ENCODE data around the gene TEDC1.
A peak's percentile ranks its signal among the peaks of the same experiment; 100 is the strongest.

The TEDC1 gene

DNA sequence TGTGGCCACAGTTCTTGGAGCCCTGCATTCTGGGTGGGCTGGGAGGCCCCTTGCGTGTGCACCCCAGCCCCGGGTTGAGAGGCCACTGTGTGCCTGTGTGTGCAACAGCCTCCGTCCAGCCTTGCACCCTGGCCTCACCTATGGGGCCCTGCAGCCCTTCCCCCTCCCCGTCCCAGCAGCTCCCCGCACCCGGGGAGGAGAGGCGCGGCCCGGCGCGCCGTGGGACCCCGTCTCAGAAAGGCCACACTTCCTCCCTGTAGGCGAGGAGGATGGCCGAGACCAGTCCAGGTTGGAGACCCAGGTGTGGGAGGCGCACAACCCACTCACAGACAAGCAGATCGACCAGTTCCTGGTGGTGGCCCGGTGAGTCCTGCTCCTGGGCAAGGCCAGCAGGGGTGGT, 33.0 kb upstream of the TEDC1 start:
- DNase-seq: no peak

DNA sequence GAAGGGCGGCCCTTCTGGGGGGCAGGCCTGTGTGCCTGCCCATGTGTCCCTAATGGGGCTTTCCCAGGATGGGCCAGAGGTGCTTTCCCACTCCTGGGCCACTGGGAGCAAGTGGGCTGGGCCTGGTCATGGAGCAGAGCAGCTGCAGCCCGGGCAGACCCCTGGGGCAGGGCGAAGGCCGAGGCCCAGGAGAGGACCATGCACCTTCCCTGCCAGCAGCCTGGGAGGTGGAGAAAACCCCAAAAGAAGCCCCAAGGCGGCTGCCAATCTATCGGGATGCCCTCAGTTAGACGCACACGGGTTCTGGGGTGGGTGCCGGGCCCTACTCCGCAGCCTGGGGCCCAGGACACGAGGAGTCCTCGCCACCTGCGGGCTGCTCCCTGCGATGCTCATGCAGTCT, 32.5 kb upstream of the TEDC1 start:
- DNase-seq: no peak

DNA sequence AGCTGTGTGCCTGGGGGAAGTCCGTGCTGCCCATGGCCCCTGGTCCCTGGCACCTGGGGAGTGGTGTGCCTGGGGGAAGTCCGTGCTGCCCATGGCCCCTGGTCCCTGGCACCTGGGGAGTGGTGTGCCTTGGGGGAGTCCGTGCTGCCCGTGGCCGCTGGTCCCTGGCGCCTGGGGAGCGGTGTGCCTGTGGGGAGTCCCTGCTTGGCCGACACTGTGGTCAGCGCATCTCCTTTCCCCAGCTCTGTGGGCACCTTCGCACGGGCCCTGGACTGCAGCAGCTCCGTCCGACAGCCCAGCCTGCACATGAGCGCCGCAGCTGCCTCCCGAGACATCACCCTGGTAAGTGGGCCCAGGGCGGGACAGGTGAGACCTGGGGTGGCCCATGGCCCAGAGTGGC, 30.9 kb upstream of the TEDC1 start:
- DNase-seq: no peak

DNA sequence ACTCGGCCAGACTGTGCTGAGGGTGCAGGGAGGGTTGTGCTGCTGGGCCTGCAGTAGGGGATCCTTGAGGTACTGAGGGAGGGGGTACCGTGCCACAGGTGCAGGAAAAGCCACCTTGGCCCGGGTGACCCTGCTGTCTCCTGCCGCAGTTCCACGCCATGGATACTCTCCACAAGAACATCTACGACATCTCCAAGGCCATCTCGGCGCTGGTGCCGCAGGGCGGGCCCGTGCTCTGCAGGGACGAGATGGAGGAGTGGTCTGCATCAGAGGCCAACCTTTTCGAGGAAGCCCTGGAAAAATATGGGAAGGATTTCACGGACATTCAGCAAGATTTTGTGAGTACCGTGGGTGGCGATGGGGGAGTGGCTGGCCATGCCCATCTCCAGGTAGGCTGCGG, 30.4 kb upstream of the TEDC1 start:
- DNase-seq: no peak

DNA sequence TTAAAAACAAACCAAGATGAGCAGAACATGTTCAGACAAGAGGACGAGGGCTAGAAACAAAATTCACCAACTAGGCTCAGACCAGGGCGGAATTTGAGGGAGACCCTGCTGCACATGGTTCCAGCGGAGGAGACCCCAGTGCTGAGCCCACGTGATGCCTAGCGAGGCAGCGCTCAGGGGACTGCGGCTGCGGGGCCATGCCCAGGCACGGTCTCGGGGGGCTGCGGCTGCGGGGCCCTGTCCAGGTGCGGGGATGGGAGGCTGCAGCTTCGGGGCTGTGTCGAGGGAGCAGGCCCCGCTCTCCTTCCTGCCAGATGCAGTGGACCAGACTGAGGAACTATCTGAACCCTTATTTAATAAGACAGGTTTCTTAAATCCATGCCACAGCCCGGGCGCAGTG, 29.1 kb upstream of the TEDC1 start:
- no peak for DNase-seq

DNA sequence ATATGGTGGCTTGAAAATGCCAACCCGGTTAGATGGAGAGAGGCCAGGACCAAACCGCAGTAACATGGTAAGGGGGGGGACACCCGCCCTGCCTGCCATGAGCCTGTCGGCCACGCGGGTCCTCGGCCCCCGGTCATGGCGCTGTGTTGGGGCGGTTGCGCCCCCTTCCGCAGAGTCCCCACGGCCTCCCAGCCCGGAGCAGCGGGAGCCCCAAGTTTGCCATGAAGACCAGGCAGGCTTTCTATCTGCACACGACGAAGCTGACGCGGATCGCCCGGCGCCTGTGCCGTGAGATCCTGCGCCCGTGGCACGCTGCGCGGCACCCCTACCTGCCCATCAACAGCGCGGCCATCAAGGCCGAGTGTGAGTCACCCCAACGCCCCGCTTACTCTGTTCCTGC, 26.5 kb upstream of the TEDC1 start:
- no peak for DNase-seq

DNA sequence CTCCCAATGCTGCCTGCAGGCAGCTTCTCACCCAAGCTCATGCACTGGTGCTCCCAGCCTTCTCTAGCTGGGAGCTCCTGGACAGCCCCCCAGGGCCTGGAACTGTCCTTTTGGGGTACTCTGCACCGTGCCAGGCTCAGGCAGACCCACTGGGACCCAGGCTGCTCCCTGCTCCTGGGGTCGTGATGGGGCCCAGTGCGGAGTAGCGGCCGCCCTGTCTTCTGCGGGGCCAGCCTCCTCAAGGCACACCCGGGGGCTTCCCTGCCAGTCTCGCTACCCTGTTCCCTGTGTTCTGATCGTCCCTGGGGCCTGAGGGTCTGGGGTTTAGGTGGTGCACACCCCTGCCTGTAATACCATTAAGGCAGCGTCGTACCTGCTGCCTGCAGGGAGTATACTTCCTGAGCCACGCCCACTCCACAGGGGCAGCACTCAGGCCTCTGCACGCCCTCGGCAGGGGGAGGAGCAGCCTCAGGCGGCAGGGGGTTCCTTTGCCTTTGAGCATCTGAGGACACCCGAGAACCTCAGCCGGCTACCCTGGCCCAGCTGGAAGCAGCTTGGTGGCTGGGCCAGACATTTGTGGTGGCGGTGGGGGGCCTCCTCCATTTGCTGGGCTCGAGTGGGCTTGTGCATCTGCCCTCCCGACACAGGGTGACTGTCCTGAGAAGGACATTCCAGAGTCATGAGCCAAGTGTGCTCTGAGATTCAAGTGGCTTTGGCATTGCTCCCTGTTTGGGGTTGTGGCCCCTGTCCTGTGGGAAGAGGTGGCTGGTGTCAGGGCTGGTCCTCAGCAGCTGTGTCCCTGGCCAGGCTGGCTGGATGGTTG, 25.6 kb upstream of the TEDC1 start:
- no peak for DNase-seq

DNA sequence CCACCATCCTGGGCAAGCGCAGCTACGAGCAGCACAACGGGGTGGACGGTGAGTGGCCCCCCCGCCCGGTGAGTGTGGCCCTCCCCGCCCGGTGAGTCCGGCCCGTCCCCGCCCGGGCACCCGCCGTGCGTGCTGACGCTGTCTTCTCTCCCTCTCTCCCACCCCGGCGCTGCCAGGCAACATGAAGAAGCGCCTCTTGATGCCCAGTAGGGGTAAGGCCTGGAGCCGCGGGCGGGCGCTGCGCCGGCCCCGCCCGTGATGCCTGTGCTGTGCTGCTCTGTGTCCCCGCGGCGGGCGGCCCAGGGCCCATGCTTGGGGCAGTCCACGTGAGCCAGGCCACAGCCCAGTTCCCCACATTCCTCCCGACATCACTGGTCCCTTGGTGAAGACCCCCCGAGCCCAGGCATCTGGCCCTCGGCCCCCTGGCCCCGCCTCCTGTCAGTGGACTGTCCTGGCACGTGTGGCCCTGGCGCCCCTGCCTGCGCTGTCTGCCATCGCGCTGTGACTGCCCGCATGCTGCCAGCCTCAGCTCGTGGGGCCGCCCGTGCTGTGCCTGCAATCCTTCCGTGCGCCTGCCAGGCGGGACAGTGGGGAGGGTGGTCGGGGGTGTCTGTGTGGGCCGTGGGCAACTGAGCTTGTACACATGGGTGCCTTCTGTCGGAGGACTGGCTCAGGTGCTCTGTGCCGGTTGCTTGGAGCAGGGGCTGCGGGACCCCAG, 24.4 kb upstream of the TEDC1 start:
- no peak for DNase-seq

DNA sequence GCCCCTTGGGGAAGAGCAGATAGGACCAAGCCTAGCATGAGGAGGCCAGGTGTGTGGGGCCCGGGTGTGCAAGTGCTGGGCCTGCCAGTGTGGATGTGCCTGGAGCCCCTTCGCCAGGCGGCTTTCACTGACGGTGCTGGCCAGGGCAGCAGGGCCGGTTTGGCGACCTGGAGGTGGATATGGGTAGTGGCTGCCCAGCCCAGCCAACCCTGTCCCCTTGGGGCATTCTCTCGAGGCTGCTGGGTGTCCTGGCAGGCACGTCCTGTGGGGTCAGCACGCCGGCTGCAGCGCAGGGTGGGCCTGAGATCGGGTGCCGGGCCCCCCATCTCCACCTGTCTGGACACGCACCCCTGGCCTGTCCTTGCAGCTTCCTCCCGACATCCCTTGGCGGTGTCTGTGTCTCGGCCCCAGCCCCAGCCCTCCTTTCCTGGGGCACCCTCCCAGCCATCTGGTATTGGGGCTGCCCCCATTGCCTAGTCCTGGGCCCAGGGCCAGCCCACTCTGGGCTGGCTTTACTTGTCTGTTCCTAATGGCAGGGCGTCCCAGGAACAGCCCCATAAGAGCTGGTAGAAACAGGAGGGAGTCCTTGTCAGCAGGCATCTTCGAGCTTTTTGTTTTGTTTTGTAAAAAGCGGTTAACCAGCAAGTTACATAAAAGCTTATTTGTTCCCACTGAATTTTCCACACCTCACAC, 23.7 kb upstream of the TEDC1 start:
- no peak for DNase-seq

DNA sequence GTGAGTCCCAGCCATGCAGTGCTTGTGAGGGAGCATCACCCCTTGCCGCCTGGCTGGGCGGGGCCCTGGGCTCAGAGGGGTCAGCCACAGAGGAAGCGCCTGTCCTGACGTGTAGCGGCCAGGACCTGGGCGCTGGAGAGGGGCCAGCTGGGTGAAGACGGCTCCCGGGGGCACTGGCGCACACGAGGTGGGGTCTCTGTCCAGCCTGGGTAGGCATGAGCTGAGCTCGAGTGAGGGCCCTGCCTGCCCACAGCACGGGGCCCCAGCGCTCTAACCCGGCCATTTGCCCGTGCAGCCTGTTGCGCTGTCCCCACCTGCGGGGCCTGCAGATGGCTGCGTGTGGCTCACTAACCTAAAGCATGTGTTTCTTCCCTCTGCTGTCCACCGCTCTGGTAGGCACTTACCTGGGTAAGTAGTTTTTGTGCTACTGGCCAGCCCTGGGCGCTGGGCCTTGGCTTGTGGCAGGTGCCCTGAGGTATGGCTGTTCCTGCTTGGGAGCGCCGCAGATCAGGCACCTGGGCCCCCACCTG, 23.0 kb upstream of the TEDC1 start:
- DNase-seq: no peak

DNA sequence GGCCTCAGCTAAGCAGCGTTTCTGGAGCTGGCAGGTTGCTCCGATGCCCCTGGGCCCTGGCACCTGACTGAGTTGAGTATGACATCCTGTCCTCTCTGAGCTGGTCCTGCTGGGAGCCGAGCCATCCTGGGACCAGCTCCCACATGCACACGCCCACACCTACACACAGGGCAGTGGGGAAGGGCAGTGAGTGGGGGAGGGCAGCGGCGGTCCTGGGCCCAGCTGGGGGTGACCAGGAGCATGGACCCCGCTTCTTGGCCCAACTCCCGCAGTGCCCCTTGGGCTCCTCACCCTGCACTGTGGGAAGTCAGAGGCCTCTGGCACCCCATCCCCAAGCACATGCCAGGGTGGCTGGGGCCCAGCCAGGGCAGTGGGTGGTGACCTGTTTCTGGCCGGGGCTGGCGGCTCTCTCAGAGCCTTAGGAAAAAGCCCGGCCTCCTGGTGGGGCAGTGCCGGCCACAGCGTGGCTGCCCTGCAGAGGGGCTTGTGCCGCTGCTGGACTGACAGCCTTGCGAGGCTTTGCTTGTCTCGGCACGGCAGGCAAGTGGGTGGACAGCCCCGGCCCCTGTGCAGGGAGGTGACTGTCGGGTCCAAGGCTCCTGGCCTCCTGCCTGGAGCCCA, 22.3 kb upstream of the TEDC1 start:
- no peak for DNase-seq

DNA sequence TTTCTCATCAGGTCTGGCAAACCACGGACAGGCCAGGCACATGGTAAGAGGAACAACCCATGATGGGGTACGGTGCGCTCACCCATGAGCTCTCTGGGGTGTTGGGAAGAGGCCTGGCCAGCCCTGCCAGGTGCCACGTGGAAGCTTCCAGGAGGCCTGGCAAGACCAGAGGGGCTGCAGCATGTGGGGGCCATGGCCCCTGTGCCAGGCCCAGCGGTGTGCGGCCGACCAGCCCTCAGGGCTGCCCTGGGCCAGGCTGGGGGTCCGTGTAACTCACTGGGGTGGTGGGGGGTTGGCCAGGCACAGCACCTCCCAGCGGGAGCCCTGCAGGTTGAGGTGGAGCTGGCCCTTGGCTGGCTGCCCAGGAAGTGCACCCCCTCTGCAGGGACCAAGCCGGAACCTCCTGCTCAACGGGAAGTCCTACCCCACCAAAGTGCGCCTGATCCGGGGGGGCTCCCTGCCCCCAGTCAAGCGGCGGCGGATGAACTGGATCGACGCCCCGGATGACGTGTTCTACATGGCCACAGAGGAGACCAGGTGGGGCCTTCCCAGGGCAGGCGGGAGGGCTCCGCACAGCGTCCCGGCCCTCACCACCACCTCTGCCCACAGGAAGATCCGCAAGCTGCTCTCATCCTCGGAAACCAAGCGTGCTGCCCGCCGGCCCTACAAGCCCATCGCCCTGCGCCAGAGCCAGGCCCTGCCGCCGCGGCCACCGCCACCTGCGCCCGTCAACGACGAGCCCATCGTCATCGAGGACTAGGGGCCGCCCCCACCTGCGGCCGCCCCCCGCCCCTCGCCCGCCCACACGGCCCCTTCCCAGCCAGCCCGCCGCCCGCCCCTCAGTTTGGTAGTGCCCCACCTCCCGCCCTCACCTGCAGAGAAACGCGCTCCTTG, 21.3 kb upstream of the TEDC1 start:
- DNase-seq: no peak

DNA sequence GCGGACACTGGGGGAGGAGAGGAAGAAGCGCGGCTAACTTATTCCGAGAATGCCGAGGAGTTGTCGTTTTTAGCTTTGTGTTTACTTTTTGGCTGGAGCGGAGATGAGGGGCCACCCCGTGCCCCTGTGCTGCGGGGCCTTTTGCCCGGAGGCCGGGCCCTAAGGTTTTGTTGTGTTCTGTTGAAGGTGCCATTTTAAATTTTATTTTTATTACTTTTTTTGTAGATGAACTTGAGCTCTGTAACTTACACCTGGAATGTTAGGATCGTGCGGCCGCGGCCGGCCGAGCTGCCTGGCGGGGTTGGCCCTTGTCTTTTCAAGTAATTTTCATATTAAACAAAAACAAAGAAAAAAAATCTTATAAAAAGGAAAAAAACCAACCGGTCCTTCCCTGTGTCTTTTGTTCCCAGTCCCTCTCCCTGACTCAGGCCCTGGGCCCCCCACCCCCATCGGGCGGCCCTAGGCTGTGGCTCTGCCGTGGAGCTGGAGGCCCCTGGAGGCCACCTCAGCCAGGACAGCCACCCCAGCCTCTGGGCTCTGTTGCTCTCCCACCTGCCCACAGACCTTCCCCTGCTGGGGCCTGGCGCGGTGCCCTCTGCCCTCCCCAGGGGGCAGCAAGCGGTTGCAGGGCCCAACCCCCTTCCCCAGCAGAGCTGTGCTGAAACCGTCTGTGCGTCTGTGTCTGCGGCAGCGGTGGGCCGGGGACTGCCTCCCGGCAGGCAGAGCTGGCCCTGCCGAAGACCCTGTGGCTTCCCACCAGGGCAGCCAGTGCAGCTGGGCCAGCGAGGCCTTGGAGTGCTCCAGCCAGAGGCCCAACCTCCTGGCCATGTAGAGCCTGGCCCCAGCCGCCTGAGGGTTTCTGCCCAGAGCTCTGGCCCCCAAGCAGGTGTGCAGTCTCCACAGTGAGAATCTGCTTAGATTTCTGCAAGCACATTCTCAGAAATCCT, 20.4 kb upstream of the TEDC1 start:
- no peak for DNase-seq

DNA sequence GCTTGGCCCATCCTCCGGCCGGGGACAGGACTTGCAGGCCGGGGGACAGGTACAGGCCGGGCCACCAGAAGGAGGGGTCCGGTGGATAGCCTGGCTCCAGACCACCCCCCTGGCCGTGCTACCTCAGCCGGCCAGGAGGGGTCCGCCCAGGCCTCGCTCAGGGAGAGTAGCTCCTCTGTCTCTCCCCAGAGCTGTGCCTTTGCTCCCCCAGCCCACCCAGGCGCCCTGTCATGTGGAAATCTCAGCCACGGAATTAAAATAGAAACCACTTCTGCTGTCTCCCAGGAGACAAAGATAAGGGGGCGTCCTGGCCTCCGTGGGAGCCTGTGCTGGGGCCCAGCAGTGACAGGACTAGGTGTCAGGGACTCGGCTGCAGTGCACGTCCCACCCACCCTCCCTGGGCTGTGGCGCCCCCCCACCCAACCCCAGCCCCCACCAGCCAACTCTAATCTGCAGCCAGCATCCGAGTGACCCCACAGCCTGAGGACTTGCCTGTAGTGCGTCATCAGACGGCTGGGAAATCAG, 19.7 kb upstream of the TEDC1 start:
- DNase-seq: no peak

DNA sequence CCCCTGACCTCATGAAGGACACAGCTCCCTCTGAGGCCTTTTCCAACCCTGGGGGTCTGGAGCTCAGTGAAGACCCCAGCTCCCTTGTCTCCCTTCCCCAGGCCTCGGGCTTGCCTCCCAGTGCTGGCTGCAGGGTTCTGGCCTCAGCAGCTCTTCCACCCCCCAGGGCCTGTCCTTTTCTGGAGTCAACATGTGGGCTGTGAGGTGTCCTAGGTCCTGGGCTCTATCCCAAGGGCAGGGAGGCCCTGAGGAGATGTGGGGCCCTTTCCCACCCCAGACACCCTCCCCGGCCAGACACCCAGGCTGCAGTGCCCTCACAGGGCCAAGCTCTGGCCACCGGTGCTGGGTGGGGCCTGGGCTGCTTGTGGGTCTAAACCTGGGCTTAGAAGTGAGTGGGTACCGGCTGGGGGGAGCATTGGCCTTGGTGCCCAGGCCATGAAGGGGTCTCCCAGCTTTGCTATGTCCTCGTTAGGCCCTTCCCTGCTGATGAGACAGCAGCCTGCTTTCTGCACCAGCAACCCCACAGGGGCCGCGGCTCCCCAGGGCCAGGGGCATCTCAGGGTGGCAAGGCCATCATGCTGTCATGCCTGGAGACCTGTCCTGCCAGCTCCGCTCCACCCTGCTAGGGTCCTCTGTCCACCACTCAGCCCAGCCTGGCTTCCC, 19.1 kb upstream of the TEDC1 start:
- DNase-seq: no peak

DNA sequence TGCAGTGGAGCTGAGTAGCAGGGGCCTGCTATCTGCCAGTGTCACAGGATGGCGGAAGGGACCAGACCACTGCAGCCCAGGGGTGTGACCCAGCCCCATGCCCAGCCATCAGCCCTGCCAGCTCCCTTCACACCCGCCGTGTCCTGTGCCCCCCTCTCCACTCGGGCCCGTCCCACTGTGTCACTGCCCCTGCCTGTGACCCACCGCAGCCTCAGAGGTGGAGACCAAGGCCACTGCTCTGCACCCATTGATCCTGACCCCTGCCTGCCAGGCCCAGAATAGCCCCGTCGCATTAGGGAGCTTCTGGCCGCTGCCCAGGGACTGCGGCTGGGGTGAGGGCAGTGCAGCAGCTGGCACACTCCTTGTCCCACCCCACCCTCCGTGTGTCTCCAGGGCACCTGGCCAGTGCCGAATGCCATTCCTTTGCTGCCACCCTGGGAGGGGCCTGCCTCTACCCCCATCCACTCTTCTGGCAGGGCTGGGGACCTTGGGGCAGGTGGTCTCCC, 18.5 kb upstream of the TEDC1 start:
- DNase-seq: no peak

DNA sequence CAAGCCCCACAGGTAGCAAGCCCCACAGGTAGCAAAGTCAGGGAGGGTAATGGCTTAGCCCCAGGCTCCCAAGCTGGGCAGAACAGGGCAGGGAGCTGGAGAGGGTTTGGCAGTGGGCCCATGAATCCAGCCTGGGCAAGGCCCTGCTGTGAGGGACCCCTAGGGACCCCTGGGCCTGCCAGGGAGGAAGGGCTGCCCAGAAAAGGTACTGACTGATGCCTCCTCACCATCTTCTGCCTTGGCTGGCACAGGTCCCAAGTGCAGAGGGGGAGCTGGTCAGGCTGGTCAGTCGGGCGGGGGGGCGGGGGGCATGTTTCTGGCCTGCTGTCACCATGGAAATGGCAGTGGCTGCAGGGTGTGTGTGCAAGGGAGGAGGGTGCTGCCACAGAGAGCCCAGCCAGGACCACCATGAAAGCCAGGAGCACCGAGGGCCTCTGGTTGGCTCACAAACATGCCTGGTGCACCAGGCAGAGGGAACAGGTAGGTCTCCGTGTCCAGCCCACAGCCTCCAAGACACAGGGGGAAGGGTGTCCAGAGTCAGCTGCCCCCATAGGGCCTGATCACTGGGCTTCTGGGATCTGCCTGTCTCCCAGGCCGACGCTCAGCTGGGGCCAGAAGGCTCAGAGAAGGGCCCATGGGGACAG, 17.9 kb upstream of the TEDC1 start:
- no peak for DNase-seq

DNA sequence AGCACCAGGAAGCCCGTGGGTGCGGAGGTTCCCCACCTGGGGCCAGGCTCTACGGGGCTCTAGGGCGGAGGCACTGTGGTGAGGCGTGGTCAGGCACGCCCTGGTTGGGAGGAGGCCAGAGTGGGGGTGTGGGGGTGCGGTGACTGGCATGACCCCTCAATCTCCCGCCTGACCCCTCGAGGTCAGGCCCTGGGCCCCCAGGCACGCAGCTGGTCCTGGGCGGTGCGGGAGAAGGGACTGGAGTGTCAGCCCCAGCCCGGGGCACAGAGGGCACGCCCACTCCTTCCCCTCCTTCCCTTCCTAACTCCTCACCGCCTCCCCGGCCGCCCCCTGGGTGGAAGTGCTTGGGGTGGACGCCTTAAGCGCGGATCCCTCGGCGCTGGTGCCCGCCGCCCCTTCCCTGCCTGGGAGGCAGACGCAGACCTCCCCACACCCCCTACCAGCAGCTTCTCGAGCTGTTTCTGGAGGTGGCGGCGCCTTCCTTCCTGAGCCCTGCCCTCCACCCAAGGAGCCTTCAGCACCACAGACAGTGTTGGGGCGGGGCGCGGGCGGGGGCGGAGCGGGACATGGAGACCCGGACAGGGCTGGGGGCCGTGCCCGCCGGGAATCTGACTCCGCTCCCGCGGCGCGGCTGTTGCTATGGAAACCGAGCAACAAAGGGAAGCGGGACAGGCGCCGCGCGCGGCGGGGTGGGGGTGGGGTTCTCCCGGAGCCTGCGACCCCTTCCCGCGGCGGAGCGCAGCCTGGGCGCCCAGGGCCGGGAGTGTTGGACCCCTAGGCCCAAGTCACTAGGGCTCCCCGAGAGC, 17.2 kb upstream of the TEDC1 start:
- DNase-seq: peak; percentile 72

Data from CD4-positive, alpha-beta T cell treated with Interferon gamma for 1 hour (primary cell).